H1 (cell line): ENCODE data around the gene PCDHGA11. TPM values are rescaled to one million over a fixed set of nuclear protein-coding genes. Genes with fewer than 3 reads are reported as not detected.

ENCODE experiments used
- CTCF ChIA-PET: fragments of 300-600 bp; sonication (Branson Sonifier 250); formaldehyde crosslinking; loops from one replicate; lab custom pipeline; 2021; ENCODE audit not compliant: partially characterized antibody; lab: Charles Lee
- POLR2A ChIA-PET: fragments of 300-600 bp; sonication (Branson Sonifier 250); formaldehyde crosslinking; loops from one replicate; lab custom pipeline; 2021; ENCODE audit warnings: inconsistent platforms; ENCODE audit not compliant: partially characterized antibody; lab: Charles Lee
- DNase-seq, 2 experiments: peaks; one replicate each; pipeline versions ENCODE4 v3.0.0 to v3.0.0-alpha.2; 2010 to 2022; ENCODE audit warnings: low spot score in 2 of 2, low read depth in 1 of 2, mixed read lengths in 1 of 2
- FAIRE-seq: peaks from 2 replicates; lab custom pipeline; 2011; peaks lifted over from hg19 to GRCh38; lab: Jason Lieb, UNC
- H2AFZ ChIP-seq: 2 replicates; pipeline ENCODE4 v1.8.1; 2012; ENCODE audit warnings: low read length, inconsistent platforms
- H2AK5ac ChIP-seq: 2 replicates; pipeline ENCODE4 v1.6.1; 2013; ENCODE audit warnings: low read depth, low read length
- H2BK120ac ChIP-seq: replicated peaks from 2 replicates; pipeline ENCODE3; 2013; ENCODE audit warnings: low read depth, low read length, inconsistent platforms
- H2BK12ac ChIP-seq: 2 replicates; pipeline ENCODE4 v1.6.1; 2013; ENCODE audit warnings: low read depth, low read length
- H2BK15ac ChIP-seq: 2 replicates; pipeline ENCODE4 v1.6.1; 2013; ENCODE audit warnings: low read length
- H2BK20ac ChIP-seq: 2 replicates; pipeline ENCODE4 v1.6.1; 2013; ENCODE audit warnings: low read length
- H2BK5ac ChIP-seq: 2 replicates; pipeline ENCODE4 v1.6.1; 2013; ENCODE audit warnings: low read depth, low read length
- H3K14ac ChIP-seq: 2 replicates; pipeline ENCODE4 v1.6.1; 2013; ENCODE audit warnings: inconsistent platforms; ENCODE audit not compliant: insufficient read length
- H3K18ac ChIP-seq: 2 replicates; pipeline ENCODE4 v1.6.1; 2013; ENCODE audit warnings: low read length; ENCODE audit errors: extremely low read depth
- H3K23ac ChIP-seq: 2 replicates; pipeline ENCODE4 v1.6.1; 2013; ENCODE audit warnings: inconsistent platforms; ENCODE audit not compliant: insufficient read length
- H3K23me2 ChIP-seq: 2 replicates; pipeline ENCODE4 v1.6.1; 2013; ENCODE audit warnings: low read depth, low read length
- H3K27ac ChIP-seq: 2 replicates; pipeline ENCODE4 v1.6.1; 2011; ENCODE audit warnings: low read depth, low read length, inconsistent platforms
- H3K27me3 ChIP-seq, 4 experiments: replicated peaks in 1 of 4; 1 replicate in 1 of 4; 2 replicates in 3 of 4; pipeline versions ENCODE4 v1.6.1 to v1.8.1; 2011 to 2013; ENCODE audit warnings: low read length in 3 of 4, mild to moderate bottlenecking in 3 of 4, inconsistent platforms in 2 of 4, mixed read lengths in 2 of 4, moderate library complexity in 1 of 4; ENCODE audit not compliant: control insufficient read depth in 3 of 4, insufficient read depth in 3 of 4; ENCODE audit errors: extremely low read depth in 1 of 4
- H3K36me3 ChIP-seq, 4 experiments: 2 replicates each; pipeline versions ENCODE4 v1.6.1 to v1.8.1; 2011 to 2013; ENCODE audit warnings: mild to moderate bottlenecking in 4 of 4, low read length in 3 of 4, moderate library complexity in 2 of 4, control low read depth in 1 of 4, inconsistent platforms in 1 of 4; ENCODE audit not compliant: insufficient read depth in 4 of 4, control insufficient read depth in 2 of 4
- H3K4ac ChIP-seq: replicated peaks from 2 replicates; pipeline ENCODE3; 2013; ENCODE audit warnings: low read length, low read depth, mixed read lengths, inconsistent platforms; ENCODE audit not compliant: insufficient read length
- H3K4me1 ChIP-seq, 4 experiments: replicated peaks in 1 of 4; 1 replicate in 1 of 4; 2 replicates in 3 of 4; pipeline versions ENCODE4 v1.6.1 to v1.8.1; 2011 to 2013; ENCODE audit warnings: low read length in 3 of 4, inconsistent platforms in 2 of 4, mixed read lengths in 1 of 4; ENCODE audit not compliant: insufficient read depth in 4 of 4, control insufficient read depth in 3 of 4
- H3K4me2 ChIP-seq, 2 experiments: 2 replicates each; pipeline versions ENCODE4 v1.6.1 to v1.8.1; 2011 to 2013; ENCODE audit warnings: low read depth in 2 of 2, low read length in 2 of 2, control low read depth in 1 of 2, inconsistent platforms in 1 of 2, mild to moderate bottlenecking in 1 of 2; ENCODE audit not compliant: insufficient read depth in 1 of 2
- H3K4me3 ChIP-seq, 4 experiments: fragments of 200-600, 300-600 bp in 1 of 4; sonication (generic), shearing (Covaris generic), sonication (Bioruptor Twin) in 1 of 4; 2 replicates each; pipeline versions ENCODE4 v1.5.1 to v1.8.1; 2011 to 2016; ENCODE audit warnings: low read length in 4 of 4, low read depth in 3 of 4, control low read depth in 2 of 4, inconsistent platforms in 2 of 4, mild to moderate bottlenecking in 2 of 4, mixed read lengths in 1 of 4, moderate library complexity in 1 of 4; ENCODE audit not compliant: insufficient read depth in 2 of 4; ENCODE audit errors: extremely low read depth in 1 of 4
- H3K56ac ChIP-seq: replicated peaks from 2 replicates; pipeline ENCODE3; 2013; ENCODE audit warnings: low read depth, mild to moderate bottlenecking, mixed read lengths, low read length, inconsistent platforms; ENCODE audit not compliant: insufficient read length
- H3K79me1 ChIP-seq: 2 replicates; pipeline ENCODE4 v1.6.1; 2013; ENCODE audit warnings: low read depth, low read length, control low read depth
- H3K79me2 ChIP-seq, 2 experiments: 2 replicates each; pipeline versions ENCODE4 v1.6.1 to v1.8.1; 2012 to 2013; ENCODE audit warnings: low read length in 2 of 2, mild to moderate bottlenecking in 2 of 2, inconsistent platforms in 1 of 2; ENCODE audit not compliant: insufficient read depth in 2 of 2, control insufficient read depth in 1 of 2
- H3K9ac ChIP-seq, 4 experiments: replicated peaks in 1 of 4; 1 replicate in 1 of 4; 2 replicates in 3 of 4; pipeline versions ENCODE4 v1.6.1 to v1.8.1; 2011 to 2013; ENCODE audit warnings: low read depth in 3 of 4, low read length in 3 of 4, control low read depth in 2 of 4, mild to moderate bottlenecking in 2 of 4, moderate library complexity in 2 of 4, inconsistent platforms in 1 of 4; ENCODE audit errors: extremely low read depth in 1 of 4
- H3K9me3 ChIP-seq, 2 experiments: 2 replicates each; pipeline versions ENCODE4 v1.6.1 to v1.8.1; 2012 to 2013; ENCODE audit warnings: mild to moderate bottlenecking in 2 of 2, moderate library complexity in 2 of 2, control low read depth in 1 of 2, inconsistent platforms in 1 of 2, low read depth in 1 of 2, low read length in 1 of 2, mixed read lengths in 1 of 2; ENCODE audit not compliant: insufficient read depth in 2 of 2
- H4K20me1 ChIP-seq, 2 experiments: replicated peaks in 1 of 2; 2 replicates each; pipeline versions ENCODE3 to v1.8.1; 2011 to 2013; ENCODE audit warnings: inconsistent platforms in 2 of 2, low read length in 2 of 2, mild to moderate bottlenecking in 1 of 2; ENCODE audit not compliant: insufficient read depth in 2 of 2, control insufficient read depth in 1 of 2
- H4K5ac ChIP-seq: 2 replicates; pipeline ENCODE4 v1.6.1; 2013; ENCODE audit warnings: low read length, low read depth, mixed read lengths, inconsistent platforms; ENCODE audit not compliant: insufficient read length
- H4K8ac ChIP-seq: 2 replicates; pipeline ENCODE4 v1.8.0; 2013; ENCODE audit warnings: mild to moderate bottlenecking, moderate library complexity, low read length, inconsistent platforms; ENCODE audit not compliant: insufficient read depth; ENCODE audit errors: extremely low read depth
- H4K91ac ChIP-seq: replicated peaks from 2 replicates; pipeline ENCODE3; 2013; ENCODE audit warnings: low read length, mixed read lengths, inconsistent platforms; ENCODE audit not compliant: insufficient read length
- RXRA ChIP-seq: IDR thresholded peaks from 2 replicates; pipeline ENCODE4 v1.6.1; 2011; ENCODE audit warnings: low read depth, mild to moderate bottlenecking, low read length, moderate library complexity; ENCODE audit not compliant: insufficient read depth
- WGBS, 2 experiments: shearing (Covaris generic) in 1 of 2; methylation state at CpG; one replicate each; pipeline versions ENCODE4 v1.1.6 to v1.1.7; 2013 to 2015; ENCODE audit warnings: low lambda C conversion rate in 2 of 2, mixed read lengths in 2 of 2, inconsistent platforms in 1 of 2, low coverage in 1 of 2, missing lambda C conversion rate in 1 of 2; ENCODE audit not compliant: insufficient replicate concordance in 2 of 2, insufficient coverage in 1 of 2, insufficient read length in 1 of 2; ENCODE audit errors: extremely low coverage in 1 of 2, missing lambda C conversion rate in 1 of 2; 5-methylcytosine and 5-hydroxymethylcytosine counted together
- polyA plus RNA-seq, 7 experiments: library from polyadenylated mRNA; depleted of rRNA in 3 of 7; stranded (reverse) in 5 of 7; unstranded in 2 of 7; fragments of >200 nt in 5 of 7; fragments of 200-250 nt in 2 of 7; gene quantifications; 1 replicate in 5 of 7; 2 replicates in 1 of 7; 4 replicates in 1 of 7; pipeline versions ENCODE4 v1.2.1 to v1.2.3, GENCODE V29; 2011 to 2013; ENCODE audit warnings: missing spikeins in 2 of 7, mixed read lengths in 2 of 7
- total RNA-seq: library from RNA; stranded (reverse); fragmentation: NEBNext Ultra II Directional; extraction: Animal tissue kit (Norgen Biotek cat#: 25700); gene quantifications from 2 replicates; pipeline ENCODE4 v1.2.1, GENCODE V29; 2021

PCDHGA11 gene
- total and polyA plus RNA-seq, 2 of the 8 experiments (the other 6 are each of a cell fraction or from before 2014, with no cell fraction given): 2.2 to 8.2 TPM

DNA sequence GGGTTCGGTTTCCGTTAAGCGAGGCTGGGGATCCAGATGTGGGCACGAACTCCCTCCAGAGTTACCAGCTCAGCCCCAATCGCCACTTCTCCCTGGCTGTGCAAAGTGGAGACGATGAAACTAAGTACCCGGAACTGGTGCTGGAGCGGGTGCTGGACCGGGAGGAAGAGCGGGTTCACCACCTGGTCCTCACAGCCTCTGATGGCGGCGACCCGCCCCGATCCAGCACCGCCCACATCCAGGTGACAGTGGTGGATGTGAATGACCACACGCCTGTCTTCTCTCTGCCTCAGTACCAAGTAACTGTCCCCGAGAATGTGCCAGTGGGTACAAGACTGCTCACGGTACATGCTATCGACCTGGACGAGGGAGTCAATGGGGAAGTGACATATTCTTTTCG is 37.5 kb upstream of the PCDHGA11 start:
- H3K23me2 ChIP-seq: no peaks in the 10 kb centered on the region; the same call in 1 of the 2 replicates
- H3K23ac ChIP-seq: no peak overlapping the region
- H3K9me3 ChIP-seq: peaks cover 24 to 27% of the 10 kb centered on the region in 2 experiments
- 95% methylated on average over 21 of the region's 21 CpGs; no CpG with 5 or more reads in 1 of the 2 experiments for WGBS, 2 experiments
- H2AK5ac ChIP-seq: no peak overlapping the region
- H2BK12ac ChIP-seq: no peak overlapping the region
- H2AFZ ChIP-seq: no peak overlapping the region
- no peak overlapping the region for H3K4ac ChIP-seq
- peaks cover 0 to under 1% (median 0%) of the 10 kb centered on the region in 4 experiments; a peak in 2 of 8 replicates for H3K36me3 ChIP-seq
- no peak overlapping the region for H2BK15ac ChIP-seq
- no peak overlapping the region for H2BK20ac ChIP-seq
- H3K27ac ChIP-seq: no peak overlapping the region
- no peak overlapping the region for H3K18ac ChIP-seq
- H3K56ac ChIP-seq: no peak overlapping the region
- no peaks in the 10 kb centered on the region; a peak in 1 of 7 replicates for H3K27me3 ChIP-seq
- POLR2A ChIA-PET: no interaction called here
- no peak overlapping the region for H2BK120ac ChIP-seq
- DNase-seq: no peak
- no peak overlapping the region for H4K5ac ChIP-seq
- no peak overlapping the region for H3K4me2 ChIP-seq
- no peak overlapping the region for H2BK5ac ChIP-seq
- no peak overlapping the region for H3K14ac ChIP-seq
- H3K9ac ChIP-seq: no peak overlapping the region
- H3K79me1 ChIP-seq: no peaks in the 10 kb centered on the region
- CTCF ChIA-PET: interaction anchor here (0.7 to 1.0 kb wide), 3 partner anchors 28 to 160 kb away, joined by 3 to 4 read pairs (median 3); partner anchors contain the start of gene PCDHB14
- no peaks in the 10 kb centered on the region for H4K20me1 ChIP-seq
- H3K79me2 ChIP-seq: no peaks in the 10 kb centered on the region
- H4K8ac ChIP-seq: no peak overlapping the region
- FAIRE-seq: no peak
- H4K91ac ChIP-seq: no peak overlapping the region
- H3K4me1 ChIP-seq: no peaks in the 10 kb centered on the region
- H3K4me3 ChIP-seq: no peak overlapping the region
- TF ChIP-seq RXRA: no peak
